Neural cell (in vitro differentiated cells): ENCODE data around the gene NRCAM. TPM values are rescaled to one million over a fixed set of nuclear protein-coding genes. Genes with fewer than 3 reads are reported as not detected.
A peak's percentile ranks its signal among the peaks of the same experiment; 100 is the strongest.

Source experiments
- H2AFZ ChIP-seq: fragments of 200-600, 300-800 bp; sonication (generic), shearing (Covaris generic); 2 replicates; pipeline ENCODE4 v1.6.0; 2014; ENCODE audit warnings: low read depth, mild to moderate bottlenecking, antibody characterized with exemption, low read length, moderate library complexity
- H3F3A ChIP-seq: fragments of 200-600 bp; shearing (Covaris generic); 2 replicates; pipeline ENCODE4 v1.6.1; 2016; ENCODE audit warnings: mild to moderate bottlenecking, moderate library complexity, mixed read lengths, antibody characterized with exemption, low read length; ENCODE audit not compliant: insufficient read depth, poor library complexity, severe bottlenecking
- H3K27ac ChIP-seq: fragments of 200-600, 300-800 bp; sonication (generic), shearing (Covaris generic); 2 replicates; pipeline ENCODE4 v1.5.1; 2014; ENCODE audit warnings: mild to moderate bottlenecking, low read length, moderate library complexity
- H3K27me3 ChIP-seq: fragments of 300-800, 200-600 bp; sonication (generic), shearing (Covaris generic); 2 replicates; pipeline ENCODE4 v1.6.0; 2014; ENCODE audit warnings: mild to moderate bottlenecking, low read depth, low read length, moderate library complexity; ENCODE audit not compliant: insufficient read depth
- H3K36me3 ChIP-seq: fragments of 300-800, 200-600 bp; sonication (generic), shearing (Covaris generic); 2 replicates; pipeline ENCODE4 v1.5.1; 2014; ENCODE audit warnings: mild to moderate bottlenecking, antibody characterized with exemption, low read length, moderate library complexity; ENCODE audit not compliant: insufficient read depth
- H3K4me2 ChIP-seq: fragments of 300-800, 200-600 bp; sonication (generic), shearing (Covaris generic); 2 replicates; pipeline ENCODE4 v1.6.0; 2014; ENCODE audit warnings: mild to moderate bottlenecking, low read length
- H3K4me3 ChIP-seq: fragments of 300-800, 200-600 bp; sonication (generic), shearing (Covaris generic); 2 replicates; pipeline ENCODE4 v1.5.1; 2014; ENCODE audit warnings: mild to moderate bottlenecking, low read length, moderate library complexity
- H3K79me2 ChIP-seq: fragments of 200-600 bp; shearing (Covaris generic); replicated peaks from 2 replicates; pipeline ENCODE4 v1.6.0; 2014; ENCODE audit warnings: mild to moderate bottlenecking, low read length, moderate library complexity; ENCODE audit not compliant: insufficient read depth
- H3K9ac ChIP-seq: fragments of 300-800, 200-600 bp; sonication (generic), shearing (Covaris generic); 2 replicates; pipeline ENCODE4 v1.6.1; 2016; ENCODE audit warnings: mild to moderate bottlenecking, low read length, mixed read lengths
- H3K9me2 ChIP-seq: fragments of 200-600 bp; shearing (Covaris generic); 2 replicates; pipeline ENCODE4 v1.6.1; 2016; ENCODE audit warnings: mild to moderate bottlenecking, low read length, mixed read lengths; ENCODE audit not compliant: insufficient read depth
- H3K9me3 ChIP-seq: fragments of 200-600, 300-800 bp; sonication (generic), shearing (Covaris generic); 2 replicates; pipeline ENCODE4 v1.6.1; 2016; ENCODE audit warnings: mild to moderate bottlenecking, mixed run types, low read length, moderate library complexity, mixed read lengths
- H4K20me1 ChIP-seq: fragments of 200-600 bp; shearing (Covaris generic); 2 replicates; pipeline ENCODE4 v1.6.1; 2016; ENCODE audit warnings: mild to moderate bottlenecking, mixed run types; ENCODE audit not compliant: insufficient read depth
- CTCF ChIP-seq: fragments of 450-650 bp; IDR thresholded peaks from 2 replicates; pipeline ENCODE4 v1.5.1; 2014; ENCODE audit warnings: antibody characterized with exemption, mild to moderate bottlenecking, moderate library complexity; ENCODE audit not compliant: poor library complexity, severe bottlenecking
- EP300 ChIP-seq: fragments of 450-650 bp; conservative IDR thresholded peaks from 2 replicates; pipeline ENCODE4 v1.6.1; 2014; ENCODE audit warnings: antibody characterized with exemption, mild to moderate bottlenecking, moderate library complexity; ENCODE audit not compliant: poor library complexity, severe bottlenecking
- EZH2 ChIP-seq: fragments of 200-600, 300-800 bp; shearing (Covaris generic), sonication (generic); IDR thresholded peaks from 2 replicates; pipeline ENCODE4 v1.6.1; 2014; ENCODE audit warnings: antibody characterized with exemption, low read length, borderline replicate concordance, mild to moderate bottlenecking; ENCODE audit not compliant: insufficient read depth, poor library complexity, severe bottlenecking
- MXI1 ChIP-seq: fragments of 450-650 bp; conservative IDR thresholded peaks from 2 replicates; pipeline ENCODE4 v1.6.1; 2014; ENCODE audit warnings: antibody characterized with exemption, mild to moderate bottlenecking; ENCODE audit not compliant: poor library complexity, severe bottlenecking
- POLR2AphosphoS5 ChIP-seq: IDR thresholded peaks from 2 replicates; pipeline ENCODE4 v1.6.1; 2012
- RAD21 ChIP-seq: fragments of 450-650 bp; conservative IDR thresholded peaks from 2 replicates; pipeline ENCODE4 v1.6.1; 2014; ENCODE audit warnings: antibody characterized with exemption, mild to moderate bottlenecking, moderate library complexity
- REST ChIP-seq: IDR thresholded peaks from 2 replicates; pipeline ENCODE4 v1.6.1; 2012; ENCODE audit warnings: borderline replicate concordance
- SMC3 ChIP-seq: fragments of 450-650 bp; conservative IDR thresholded peaks from 2 replicates; pipeline ENCODE4 v1.6.1; 2014; ENCODE audit warnings: antibody characterized with exemption, mild to moderate bottlenecking, moderate library complexity; ENCODE audit not compliant: poor library complexity
- TAF1 ChIP-seq: IDR thresholded peaks from 2 replicates; pipeline ENCODE4 v1.6.1; 2012; ENCODE audit warnings: low read depth
- polyA plus RNA-seq: library from polyadenylated mRNA; depleted of rRNA; stranded (reverse); fragments of >200 nt; gene quantifications from 2 replicates; pipeline ENCODE4 v1.2.3, GENCODE V29; 2014

Gene NRCAM
- polyA plus RNA-seq, 1 donor from 2014 or later, result 90.9 TPM

- Histone ChIP-seq H4K20me1 (no peaks in the 10 kb centered on the region), H3K4me2 (peak overlapping the region; percentile 77), H3K4me3 (peak overlapping the region; percentile 57), H3K36me3 (no peaks in the 10 kb centered on the region), H3K9me2 (no peaks in the 10 kb centered on the region), H3K9me3 (no peaks in the 10 kb centered on the region), H3K9ac (peak overlapping the region; percentile 40), H3F3A (peaks cover 4% of the 10 kb centered on the region), H3K79me2 (peaks cover 31% of the 10 kb centered on the region), H2AFZ (no peak overlapping the region), H3K27me3 (no peaks in the 10 kb centered on the region), H3K27ac (peak overlapping the region; percentile 87)
- TF ChIP-seq MXI1 (peak; percentile 54), SMC3 (no peak), POLR2AphosphoS5 (peak; percentile 92), REST (peak; percentile 48), EZH2 (no peak), EP300 (peak; percentile 93), RAD21 (no peak), CTCF (no peak)
Measured at GRCh38 chr7:108415821-108416536, 40.3 kb downstream of the NRCAM start.

GRCh38 chr7:108415084-108415483 lies 41.2 kb downstream of the NRCAM start:
- H3K4me2 ChIP-seq, result no peak overlapping the region
- TF ChIP-seq REST (no peak), TAF1 (no peak), MXI1 (no peak), EP300 (no peak)
- H3K9me3 ChIP-seq, result no peaks in the 10 kb centered on the region
- peaks cover 4% of the 10 kb centered on the region for H3F3A ChIP-seq
- H3K27ac ChIP-seq, result peak overlapping the region; percentile 87
- H3K4me3 ChIP-seq, result no peak overlapping the region
- no peak overlapping the region for H3K9ac ChIP-seq
- H3K36me3 ChIP-seq, result no peaks in the 10 kb centered on the region
- no peaks in the 10 kb centered on the region for H4K20me1 ChIP-seq
- no peaks in the 10 kb centered on the region for H3K9me2 ChIP-seq
- peaks cover 23% of the 10 kb centered on the region for H3K79me2 ChIP-seq
- no peak overlapping the region for H2AFZ ChIP-seq
- no peaks in the 10 kb centered on the region for H3K27me3 ChIP-seq
